ENCODE results near the gene GRIK4. TPM values are rescaled to one million over a fixed set of nuclear protein-coding genes. Genes with fewer than 3 reads are reported as not detected.

Gene GRIK4
- total RNA-seq, 1 donor from 2014 or later = 4.5 TPM

- TF ChIP-seq, protein P1, sequence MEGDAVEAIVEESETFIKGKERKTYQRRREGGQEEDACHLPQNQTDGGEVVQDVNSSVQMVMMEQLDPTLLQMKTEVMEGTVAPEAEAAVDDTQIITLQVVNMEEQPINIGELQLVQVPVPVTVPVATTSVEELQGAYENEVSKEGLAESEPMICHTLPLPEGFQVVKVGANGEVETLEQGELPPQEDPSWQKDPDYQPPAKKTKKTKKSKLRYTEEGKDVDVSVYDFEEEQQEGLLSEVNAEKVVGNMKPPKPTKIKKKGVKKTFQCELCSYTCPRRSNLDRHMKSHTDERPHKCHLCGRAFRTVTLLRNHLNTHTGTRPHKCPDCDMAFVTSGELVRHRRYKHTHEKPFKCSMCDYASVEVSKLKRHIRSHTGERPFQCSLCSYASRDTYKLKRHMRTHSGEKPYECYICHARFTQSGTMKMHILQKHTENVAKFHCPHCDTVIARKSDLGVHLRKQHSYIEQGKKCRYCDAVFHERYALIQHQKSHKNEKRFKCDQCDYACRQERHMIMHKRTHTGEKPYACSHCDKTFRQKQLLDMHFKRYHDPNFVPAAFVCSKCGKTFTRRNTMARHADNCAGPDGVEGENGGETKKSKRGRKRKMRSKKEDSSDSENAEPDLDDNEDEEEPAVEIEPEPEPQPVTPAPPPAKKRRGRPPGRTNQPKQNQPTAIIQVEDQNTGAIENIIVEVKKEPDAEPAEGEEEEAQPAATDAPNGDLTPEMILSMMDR (IDR thresholded peaks at IDR 0.05; ENCODE audit: unreplicated experiment) = no peak
- Mint-ChIP-seq H3K4me3 (ENCODE audit: unreplicated experiment) (no peak overlapping the region), H3K4me1 (ENCODE audit: unreplicated experiment) (no peaks in the 10 kb centered on the region), H3K36me3 (ENCODE audit: low read depth, unreplicated experiment) (no peaks in the 10 kb centered on the region), H3K9me3 (ENCODE audit: unreplicated experiment) (no peaks in the 10 kb centered on the region), H3K27ac (ENCODE audit: unreplicated experiment) (no peak overlapping the region), H3K27me3 (ENCODE audit: unreplicated experiment) (no peaks in the 10 kb centered on the region)
- DNase-seq (ENCODE audit: low spot score) = no peak
These were observed 254.8 kb downstream of the GRIK4 start for GRCh38 chr11:120766318-120766717.

GRCh38 chr11:120768949-120769348 is 257.4 kb downstream of the GRIK4 start:
- H3K27me3 Mint-ChIP-seq (ENCODE audit: unreplicated experiment) = no peaks in the 10 kb centered on the region

DNA sequence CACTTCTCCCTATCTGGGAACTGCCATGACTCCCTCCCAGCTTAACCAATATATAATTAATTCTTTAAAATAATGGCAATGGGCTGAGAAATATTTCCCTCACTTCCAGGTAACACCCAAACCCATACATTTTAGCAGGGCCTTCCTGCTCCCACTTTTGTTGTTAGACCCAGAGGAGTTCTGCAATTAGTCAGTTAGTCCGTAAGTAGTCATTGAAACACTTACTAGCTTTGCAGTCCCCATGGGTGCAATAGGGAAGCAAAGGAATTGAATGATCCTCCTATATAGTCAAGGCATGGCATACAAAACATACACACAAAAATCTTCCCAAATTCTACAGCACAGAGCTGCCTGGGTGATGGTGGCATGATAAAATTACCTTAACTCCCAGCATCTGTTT is 258.4 kb downstream of the GRIK4 start:
- H3K4me3 Mint-ChIP-seq (ENCODE audit: unreplicated experiment) = no peak overlapping the region
- DNase-seq (ENCODE audit: low spot score) = no peak
- no peaks in the 10 kb centered on the region for H3K9me3 Mint-ChIP-seq (ENCODE audit: unreplicated experiment)
- TF ChIP-seq, protein P1 (IDR thresholded peaks at IDR 0.05; ENCODE audit: unreplicated experiment) = no peak
- H3K27ac Mint-ChIP-seq (ENCODE audit: unreplicated experiment) = no peak overlapping the region
- H3K36me3 Mint-ChIP-seq (ENCODE audit: low read depth, unreplicated experiment) = no peaks in the 10 kb centered on the region
- H3K4me1 Mint-ChIP-seq (ENCODE audit: unreplicated experiment) = no peaks in the 10 kb centered on the region
- no peaks in the 10 kb centered on the region for H3K27me3 Mint-ChIP-seq (ENCODE audit: unreplicated experiment)

More at GRCh38 chr11:120768949-120769348, 257.4 kb downstream of the GRIK4 start:
- Mint-ChIP-seq H3K4me1 (ENCODE audit: unreplicated experiment) (no peaks in the 10 kb centered on the region), H3K36me3 (ENCODE audit: low read depth, unreplicated experiment) (no peaks in the 10 kb centered on the region), H3K9me3 (ENCODE audit: unreplicated experiment) (no peaks in the 10 kb centered on the region), H3K4me3 (ENCODE audit: unreplicated experiment) (no peak overlapping the region), H3K27ac (ENCODE audit: unreplicated experiment) (no peak overlapping the region)
- DNase-seq (ENCODE audit: low spot score) = no peak
- TF ChIP-seq, protein P1 (IDR thresholded peaks at IDR 0.05; ENCODE audit: unreplicated experiment) = no peak

- no peaks in the 10 kb centered on the region for H3K27me3 Mint-ChIP-seq (ENCODE audit: unreplicated experiment)
- H3K4me3 Mint-ChIP-seq (ENCODE audit: unreplicated experiment) = no peak overlapping the region
- TF ChIP-seq, protein P1 (IDR thresholded peaks at IDR 0.05; ENCODE audit: unreplicated experiment) = no peak
- no peaks in the 10 kb centered on the region for H3K36me3 Mint-ChIP-seq (ENCODE audit: low read depth, unreplicated experiment)
- H3K27ac Mint-ChIP-seq (ENCODE audit: unreplicated experiment) = no peak overlapping the region
- no peaks in the 10 kb centered on the region for H3K4me1 Mint-ChIP-seq (ENCODE audit: unreplicated experiment)
- H3K9me3 Mint-ChIP-seq (ENCODE audit: unreplicated experiment) = no peaks in the 10 kb centered on the region
- DNase-seq (ENCODE audit: low spot score) = no peak
These were observed 260.1 kb downstream of the GRIK4 start for GRCh38 chr11:120771551-120772060.

DNA sequence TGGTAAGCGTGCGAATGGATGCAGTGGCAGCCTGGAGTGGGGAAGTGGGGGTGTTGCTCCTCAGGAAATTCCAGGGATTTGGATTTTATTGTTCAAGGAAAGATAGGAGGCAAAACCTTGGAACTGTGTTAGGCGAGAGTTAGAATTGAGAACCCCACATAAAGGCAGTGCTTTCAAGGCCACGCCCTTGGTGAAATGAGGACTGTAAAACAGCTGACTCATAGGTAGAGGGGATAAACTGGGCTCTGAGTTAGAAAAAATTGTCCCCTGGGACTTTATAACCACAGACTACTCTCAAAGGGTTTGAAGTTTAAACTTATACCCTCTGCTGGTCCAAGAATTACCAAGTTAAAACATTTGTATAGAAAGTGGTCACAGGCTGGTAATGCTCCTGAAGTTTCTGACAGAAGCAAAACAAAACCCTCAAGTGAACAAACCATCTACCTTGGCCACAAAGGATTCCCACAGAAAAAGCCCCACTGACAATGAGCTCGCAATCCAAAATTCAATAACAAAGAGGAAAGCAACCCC is 262.0 kb downstream of the GRIK4 start:
- no peak overlapping the region for H3K27ac Mint-ChIP-seq (ENCODE audit: unreplicated experiment)
- DNase-seq (ENCODE audit: low spot score) = no peak
- no peaks in the 10 kb centered on the region for H3K9me3 Mint-ChIP-seq (ENCODE audit: unreplicated experiment)
- H3K27me3 Mint-ChIP-seq (ENCODE audit: unreplicated experiment) = no peaks in the 10 kb centered on the region
- H3K4me3 Mint-ChIP-seq (ENCODE audit: unreplicated experiment) = no peak overlapping the region
- TF ChIP-seq, protein P1 (IDR thresholded peaks at IDR 0.05; ENCODE audit: unreplicated experiment) = no peak
- H3K36me3 Mint-ChIP-seq (ENCODE audit: low read depth, unreplicated experiment) = no peaks in the 10 kb centered on the region
- no peaks in the 10 kb centered on the region for H3K4me1 Mint-ChIP-seq (ENCODE audit: unreplicated experiment)
